BJ (cell line): ENCODE results near the gene DYNLT2B. TPM values are rescaled to one million over a fixed set of nuclear protein-coding genes. Genes with fewer than 3 reads are reported as not detected.
"Not testable (repeated sequence)": the region's sequence is repeated elsewhere in the genome, so short reads cannot be mapped to it uniquely, and the experiment has no call there.

Experiments used
- CTCF ChIA-PET: fragments of 350-600 bp; formaldehyde crosslinking; extraction: SDS; loops from one replicate; lab custom pipeline; 2021; ENCODE audit warnings: antibody characterized with exemption, inconsistent platforms; lab: Yijun Ruan, JAX
- POLR2A ChIA-PET: fragments of 300-600 bp; sonication (Branson Sonifier 250); formaldehyde crosslinking; extraction: SDS; loops from one replicate; lab custom pipeline; 2021; ENCODE audit warnings: antibody characterized with exemption; lab: Charles Lee
- DNase-seq: peaks from one replicate; pipeline ENCODE4 v3.0.0-alpha.2; 2011; ENCODE audit warnings: low read depth
- H3K27me3 ChIP-seq: 2 replicates; pipeline ENCODE4 v1.6.0; 2011; ENCODE audit warnings: low read length; ENCODE audit not compliant: control insufficient read depth, insufficient read depth
- H3K36me3 ChIP-seq: 2 replicates; pipeline ENCODE4 v1.5.1; 2011; ENCODE audit warnings: low read length; ENCODE audit not compliant: control insufficient read depth, insufficient read depth
- H3K4me3 ChIP-seq: 2 replicates; pipeline ENCODE4 v1.5.1; 2011; ENCODE audit warnings: low read depth, mild to moderate bottlenecking, control low read depth, low read length
- polyA plus RNA-seq: library from polyadenylated mRNA; depleted of rRNA; stranded (reverse); fragments of >200 nt; gene quantifications from 2 replicates; pipeline ENCODE4 v1.2.3, GENCODE V29; 2011
- TF ChIP-seq, protein P1 (sequence below): IDR thresholded peaks from 2 replicates; pipeline ENCODE4 v1.5.1; 2011; ENCODE audit warnings: low read depth, mild to moderate bottlenecking, control low read depth, inconsistent platforms, low read length, moderate library complexity; ENCODE audit not compliant: insufficient read depth

The DYNLT2B gene
- polyA plus RNA-seq, 1 experiment, result 7.6 TPM

DNA sequence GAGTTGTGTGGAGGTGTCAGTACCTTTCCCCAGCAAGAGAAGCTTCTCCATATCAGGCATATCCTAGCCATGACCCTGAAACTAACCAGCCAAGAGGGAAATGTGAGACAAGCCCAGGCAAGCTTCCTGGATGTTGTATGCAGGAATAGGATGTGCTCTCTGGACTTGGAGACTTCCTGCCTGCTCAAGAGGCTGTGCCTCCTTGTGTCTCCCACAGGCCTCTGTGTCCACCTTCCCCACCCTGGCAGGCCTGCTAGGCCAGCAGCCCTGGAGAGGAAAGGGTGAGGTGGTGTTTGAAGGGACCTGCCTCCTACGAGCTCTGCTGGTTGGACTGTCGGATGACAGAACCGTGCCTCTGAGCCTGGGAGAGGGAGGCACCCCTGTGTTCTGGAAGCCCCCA lies 2.1 kb upstream of the DYNLT2B start:
- ChIA-PET CTCF (interaction anchor here (0.7 kb wide), 1 partner anchor 388 kb away, joined by 3 read pairs; no protein-coding TSS in a partner anchor), POLR2A (no interaction called here)
- TF ChIP-seq, protein P1, sequence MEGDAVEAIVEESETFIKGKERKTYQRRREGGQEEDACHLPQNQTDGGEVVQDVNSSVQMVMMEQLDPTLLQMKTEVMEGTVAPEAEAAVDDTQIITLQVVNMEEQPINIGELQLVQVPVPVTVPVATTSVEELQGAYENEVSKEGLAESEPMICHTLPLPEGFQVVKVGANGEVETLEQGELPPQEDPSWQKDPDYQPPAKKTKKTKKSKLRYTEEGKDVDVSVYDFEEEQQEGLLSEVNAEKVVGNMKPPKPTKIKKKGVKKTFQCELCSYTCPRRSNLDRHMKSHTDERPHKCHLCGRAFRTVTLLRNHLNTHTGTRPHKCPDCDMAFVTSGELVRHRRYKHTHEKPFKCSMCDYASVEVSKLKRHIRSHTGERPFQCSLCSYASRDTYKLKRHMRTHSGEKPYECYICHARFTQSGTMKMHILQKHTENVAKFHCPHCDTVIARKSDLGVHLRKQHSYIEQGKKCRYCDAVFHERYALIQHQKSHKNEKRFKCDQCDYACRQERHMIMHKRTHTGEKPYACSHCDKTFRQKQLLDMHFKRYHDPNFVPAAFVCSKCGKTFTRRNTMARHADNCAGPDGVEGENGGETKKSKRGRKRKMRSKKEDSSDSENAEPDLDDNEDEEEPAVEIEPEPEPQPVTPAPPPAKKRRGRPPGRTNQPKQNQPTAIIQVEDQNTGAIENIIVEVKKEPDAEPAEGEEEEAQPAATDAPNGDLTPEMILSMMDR, result no peak
- H3K27me3 ChIP-seq, result no peaks in the 10 kb centered on the region
- no peak overlapping the region for H3K4me3 ChIP-seq
- no peaks in the 10 kb centered on the region for H3K36me3 ChIP-seq
- no peak for DNase-seq

- H3K36me3 ChIP-seq, DNase-seq, H3K27me3 ChIP-seq: not testable (repeated sequence)
- ChIA-PET POLR2A (interaction anchor here (0.5 kb wide), 1 partner anchor 12 kb away, joined by 22 read pairs; no protein-coding TSS in a partner anchor), CTCF (interaction anchor here (0.7 kb wide), 1 partner anchor 197 kb away, joined by 3 read pairs; no protein-coding TSS in a partner anchor)
- H3K4me3 ChIP-seq, result peak overlapping the region; percentile 89
These were observed 997 bp downstream of the DYNLT2B start for GRCh38 chr3:196316799-196317686.

GRCh38 chr3:196315821-196316220 lies 2.2 kb downstream of the DYNLT2B start:
- ChIA-PET CTCF (no interaction called here), POLR2A (no interaction called here)
- TF ChIP-seq, protein P1, result no peak
- Histone ChIP-seq H3K36me3 (no peaks in the 10 kb centered on the region), H3K27me3 (no peaks in the 10 kb centered on the region), H3K4me3 (no peak overlapping the region)
- DNase-seq, result no peak

GRCh38 chr3:196314597-196314996 lies 3.4 kb downstream of the DYNLT2B start:
- CTCF ChIA-PET, result no interaction called here
- POLR2A ChIA-PET, result no interaction called here
- H3K36me3 ChIP-seq, result no peaks in the 10 kb centered on the region
- H3K4me3 ChIP-seq, result no peak overlapping the region
- no peak for DNase-seq
- TF ChIP-seq, protein P1, result no peak
- no peaks in the 10 kb centered on the region for H3K27me3 ChIP-seq

DNA sequence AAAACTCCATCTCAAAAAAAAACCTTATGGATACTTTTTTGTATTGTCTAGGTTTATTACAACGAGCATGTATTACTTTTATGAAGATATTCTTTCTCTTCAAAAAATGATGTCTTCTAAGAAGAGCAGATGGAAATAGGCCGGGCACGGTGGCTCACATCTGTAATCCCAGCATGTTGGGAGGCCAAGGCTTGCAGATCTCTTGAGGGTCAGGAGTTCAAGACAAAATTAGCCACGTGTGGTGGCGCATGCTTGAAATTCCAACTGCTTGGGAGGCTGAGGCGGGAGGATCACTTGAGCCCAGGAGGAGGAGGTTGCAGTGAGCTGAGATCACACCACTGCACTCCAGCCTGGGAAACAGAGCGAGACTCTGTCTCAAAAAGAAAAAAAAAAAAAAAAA lies 4.0 kb downstream of the DYNLT2B start:
- POLR2A ChIA-PET, CTCF ChIA-PET, H3K36me3 ChIP-seq, H3K27me3 ChIP-seq, DNase-seq, H3K4me3 ChIP-seq: not testable (repeated sequence)

DNA sequence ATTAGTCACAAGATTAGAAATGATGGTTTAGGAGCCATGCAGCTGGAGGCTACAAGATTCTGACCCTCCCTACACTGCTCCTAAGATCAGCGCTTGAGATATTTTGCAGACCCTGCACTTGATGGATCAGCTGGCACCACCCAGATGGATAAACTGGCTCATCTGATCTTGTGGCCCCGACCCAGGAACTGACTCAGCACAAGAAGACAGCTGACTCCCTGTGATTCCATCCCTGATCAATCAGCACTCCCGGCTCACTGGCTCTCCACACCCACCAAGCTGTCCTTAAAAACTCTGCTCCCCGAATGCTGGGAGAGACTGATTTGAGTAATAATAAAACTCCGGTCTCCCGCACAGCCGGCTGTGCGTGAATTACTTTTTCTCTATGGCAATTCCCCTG lies 15.1 kb downstream of the DYNLT2B start:
- CTCF ChIA-PET, H3K4me3 ChIP-seq, DNase-seq, H3K27me3 ChIP-seq, H3K36me3 ChIP-seq, POLR2A ChIA-PET: not testable (repeated sequence)

DNA sequence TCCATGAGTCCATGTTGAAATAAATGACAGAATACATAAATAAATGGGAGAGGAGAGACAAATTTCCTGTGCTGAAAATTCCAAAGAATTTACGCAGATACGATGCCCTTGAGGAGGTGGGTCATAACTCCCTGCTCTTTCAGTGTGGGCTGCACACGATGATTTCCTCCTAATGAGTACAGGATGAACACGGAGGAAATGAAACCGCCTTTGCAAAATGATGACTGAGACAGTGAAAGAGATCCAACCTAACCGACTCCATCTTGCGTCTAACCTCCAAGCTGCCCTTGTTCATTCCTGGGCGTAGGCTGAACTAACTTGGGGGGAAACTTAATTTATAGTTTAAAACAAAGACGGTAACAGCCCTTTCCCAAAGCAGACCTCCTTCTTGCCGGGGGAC lies 15.5 kb downstream of the DYNLT2B start:
- H3K27me3 ChIP-seq, DNase-seq, CTCF ChIA-PET, H3K36me3 ChIP-seq, POLR2A ChIA-PET, H3K4me3 ChIP-seq: not testable (repeated sequence)
